GM12878 (cell line): ENCODE data around the gene PON3.

Experiments used
- CHD2 ChIP-seq: IDR thresholded peaks from 2 replicates; pipeline ENCODE4 v1.6.1; 2011; ENCODE audit warnings: low read depth, low read length, improper control_type of control experiment, borderline replicate concordance
- CTCF ChIP-seq, 3 experiments: IDR thresholded peaks in 2 of 3; conservative IDR thresholded peaks in 1 of 3; 2 replicates each; pipeline ENCODE4 v1.5.1; 2011; ENCODE audit warnings: low read depth in 3 of 3, low read length in 3 of 3, mild to moderate bottlenecking in 3 of 3, control low read depth in 2 of 3, moderate library complexity in 2 of 3, inconsistent platforms in 1 of 3, mixed read lengths in 1 of 3; ENCODE audit not compliant: control insufficient read depth in 2 of 3, insufficient read depth in 1 of 3; ENCODE audit errors: extremely low read depth in 1 of 3
- HDAC2 ChIP-seq: fragments of 200-600 bp; sonication (generic); IDR thresholded peaks from 2 replicates; pipeline ENCODE4 v1.6.1; 2017
- HDAC6 ChIP-seq: fragments of 200-600 bp; sonication (generic); IDR thresholded peaks from one replicate; pipeline ENCODE4 v1.8.0; 2017; ENCODE audit warnings: antibody characterized with exemption; ENCODE audit not compliant: unreplicated experiment
- MTA2 ChIP-seq: fragments of 450-650 bp; IDR thresholded peaks from 2 replicates; pipeline ENCODE4 v1.6.1; 2016; ENCODE audit warnings: low read depth, mild to moderate bottlenecking, moderate library complexity
- NR2C2 ChIP-seq: IDR thresholded peaks from 2 replicates; pipeline ENCODE4 v1.6.1; 2011; ENCODE audit warnings: borderline replicate concordance, low read depth; ENCODE audit not compliant: control insufficient read depth, insufficient read length
- TF ChIP-seq, protein P1 (sequence below): IDR thresholded peaks from 2 replicates; pipeline ENCODE4 v1.6.1; 2012; ENCODE audit warnings: low read depth, low read length, improper control_type of control experiment

DNA sequence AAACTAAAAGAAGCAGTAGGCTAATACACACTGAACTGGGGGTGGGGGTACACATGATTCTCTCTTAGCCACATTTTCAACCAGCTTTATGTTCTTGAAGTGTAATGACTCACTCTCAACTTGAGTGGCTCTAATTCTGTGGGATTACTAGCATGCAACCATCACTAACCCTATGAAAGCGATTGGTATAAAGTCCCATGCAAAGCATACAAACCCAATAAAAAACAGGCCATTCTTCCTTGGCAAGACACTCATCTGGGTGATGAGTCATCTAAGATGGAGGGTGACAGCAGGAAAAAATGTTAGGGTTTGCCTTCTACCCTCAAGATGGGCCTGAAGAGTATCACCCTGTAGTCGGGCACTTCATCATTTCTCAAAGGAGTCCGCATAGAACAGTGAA lies 14.9 kb upstream of the PON3 start:
- TF ChIP-seq CTCF (IDR thresholded peaks at IDR 0.05 in 2 of 3, conservative IDR thresholded peaks at IDR 0.05 in 1 of 3; ENCODE audit: control insufficient read depth in 2 of 3, extremely low read depth in 1 of 3, insufficient read depth in 1 of 3, low read depth in 3 of 3, low read length in 3 of 3) (no peak), NR2C2 (no peak), MTA2 (no peak), HDAC6 (no peak), CHD2 (no peak), HDAC2 (no peak)
- TF ChIP-seq, protein P1, sequence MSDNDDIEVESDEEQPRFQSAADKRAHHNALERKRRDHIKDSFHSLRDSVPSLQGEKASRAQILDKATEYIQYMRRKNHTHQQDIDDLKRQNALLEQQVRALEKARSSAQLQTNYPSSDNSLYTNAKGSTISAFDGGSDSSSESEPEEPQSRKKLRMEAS = no peak
